ENCODE results near the gene NUBPL.

NUBPL gene

DNA sequence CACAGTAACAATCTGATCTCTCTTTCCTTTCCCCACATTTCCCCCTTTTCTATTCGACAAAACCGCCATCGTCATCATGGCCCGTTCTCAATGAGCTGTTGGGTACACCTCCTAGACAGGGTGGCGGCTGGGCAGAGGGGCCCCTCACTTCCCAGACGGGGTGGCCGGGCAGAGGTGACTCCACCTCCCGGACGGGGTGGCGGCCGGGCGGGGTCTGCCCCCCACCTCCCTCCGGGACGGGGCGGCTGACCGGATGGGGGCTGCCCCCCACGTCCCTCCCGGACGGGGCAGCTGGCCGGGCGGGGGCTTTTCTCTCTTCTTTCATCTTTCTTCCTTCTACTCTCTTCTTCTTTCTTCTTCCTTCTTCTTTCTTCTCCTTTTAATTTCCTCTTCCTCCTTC lies 1.3 kb upstream of the NUBPL start:
- DNase-seq (ENCODE audit: low read depth) = no peak
- TF ChIP-seq, protein P1, sequence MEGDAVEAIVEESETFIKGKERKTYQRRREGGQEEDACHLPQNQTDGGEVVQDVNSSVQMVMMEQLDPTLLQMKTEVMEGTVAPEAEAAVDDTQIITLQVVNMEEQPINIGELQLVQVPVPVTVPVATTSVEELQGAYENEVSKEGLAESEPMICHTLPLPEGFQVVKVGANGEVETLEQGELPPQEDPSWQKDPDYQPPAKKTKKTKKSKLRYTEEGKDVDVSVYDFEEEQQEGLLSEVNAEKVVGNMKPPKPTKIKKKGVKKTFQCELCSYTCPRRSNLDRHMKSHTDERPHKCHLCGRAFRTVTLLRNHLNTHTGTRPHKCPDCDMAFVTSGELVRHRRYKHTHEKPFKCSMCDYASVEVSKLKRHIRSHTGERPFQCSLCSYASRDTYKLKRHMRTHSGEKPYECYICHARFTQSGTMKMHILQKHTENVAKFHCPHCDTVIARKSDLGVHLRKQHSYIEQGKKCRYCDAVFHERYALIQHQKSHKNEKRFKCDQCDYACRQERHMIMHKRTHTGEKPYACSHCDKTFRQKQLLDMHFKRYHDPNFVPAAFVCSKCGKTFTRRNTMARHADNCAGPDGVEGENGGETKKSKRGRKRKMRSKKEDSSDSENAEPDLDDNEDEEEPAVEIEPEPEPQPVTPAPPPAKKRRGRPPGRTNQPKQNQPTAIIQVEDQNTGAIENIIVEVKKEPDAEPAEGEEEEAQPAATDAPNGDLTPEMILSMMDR (IDR thresholded peaks at IDR 0.05; ENCODE audit: low read depth, low read length, missing control alignments) = no peak
- no peak overlapping the region for H3K4me3 ChIP-seq (ENCODE audit: low read depth, low read length)

GRCh38 chr14:31560759-31561154 lies 447 bp upstream of the NUBPL start:
- peak overlapping the region; percentile 64 for H3K4me3 ChIP-seq (ENCODE audit: low read depth, low read length)
- TF ChIP-seq, protein P1 (IDR thresholded peaks at IDR 0.05; ENCODE audit: low read depth, low read length, missing control alignments) = no peak
- no peak for DNase-seq (ENCODE audit: low read depth)

DNA sequence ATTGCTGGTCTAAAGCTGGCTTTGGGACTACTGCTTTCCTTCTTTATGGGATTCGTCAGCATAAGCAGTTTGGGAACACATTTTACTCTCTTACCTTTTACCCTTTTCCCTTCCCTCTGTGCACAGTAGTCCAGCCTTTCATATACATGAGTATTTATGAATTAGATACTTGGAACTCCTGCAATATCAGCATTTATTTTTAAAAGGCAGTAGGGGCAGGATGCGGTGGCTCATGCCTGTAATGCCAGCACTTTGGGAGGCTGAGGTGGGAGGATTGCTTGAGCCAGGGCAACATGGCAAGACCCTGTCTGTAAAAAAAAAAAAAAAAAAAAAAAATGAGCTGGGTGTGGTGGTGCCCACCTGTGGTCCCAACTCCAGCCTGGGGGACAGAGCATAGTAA lies 3.0 kb downstream of the NUBPL start:
- no peak overlapping the region for H3K4me3 ChIP-seq (ENCODE audit: low read depth, low read length)
- TF ChIP-seq, protein P1 (IDR thresholded peaks at IDR 0.05; ENCODE audit: low read depth, low read length, missing control alignments) = no peak
- DNase-seq (ENCODE audit: low read depth) = no peak

DNA sequence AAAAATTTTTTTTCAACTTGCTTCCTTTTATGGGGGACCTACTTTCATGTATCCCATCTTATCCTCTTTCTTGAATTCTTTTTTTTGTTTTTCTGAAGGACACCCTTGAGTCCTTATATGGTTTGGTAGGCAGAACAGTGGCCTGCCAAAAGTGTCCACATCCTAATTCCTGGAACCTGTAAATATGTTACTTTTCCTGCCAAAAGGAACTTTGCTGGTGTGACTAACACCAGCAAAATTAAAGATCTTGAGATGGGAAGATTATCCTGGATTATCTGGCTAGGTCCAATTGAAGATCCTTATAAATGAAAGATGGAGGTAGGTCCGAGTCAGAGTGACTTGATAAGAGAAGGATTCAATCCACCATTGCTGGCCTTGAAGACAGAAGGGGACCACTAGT lies 5.3 kb downstream of the NUBPL start:
- TF ChIP-seq, protein P1 (IDR thresholded peaks at IDR 0.05; ENCODE audit: low read depth, low read length, missing control alignments) = no peak
- no peak for DNase-seq (ENCODE audit: low read depth)
- H3K4me3 ChIP-seq (ENCODE audit: low read depth, low read length) = no peak overlapping the region

- DNase-seq (ENCODE audit: low read depth) = no peak
- H3K4me3 ChIP-seq (ENCODE audit: low read depth, low read length) = no peak overlapping the region
- TF ChIP-seq, protein P1 (IDR thresholded peaks at IDR 0.05; ENCODE audit: low read depth, low read length, missing control alignments) = no peak
Measured at GRCh38 chr14:31567655-31568054, 6.5 kb downstream of the NUBPL start.

- no peak for DNase-seq (ENCODE audit: low read depth)
- TF ChIP-seq, protein P1 (IDR thresholded peaks at IDR 0.05; ENCODE audit: low read depth, low read length, missing control alignments) = no peak
- no peak overlapping the region for H3K4me3 ChIP-seq (ENCODE audit: low read depth, low read length)
Measured at GRCh38 chr14:31568161-31568560, 7.0 kb downstream of the NUBPL start.

DNA sequence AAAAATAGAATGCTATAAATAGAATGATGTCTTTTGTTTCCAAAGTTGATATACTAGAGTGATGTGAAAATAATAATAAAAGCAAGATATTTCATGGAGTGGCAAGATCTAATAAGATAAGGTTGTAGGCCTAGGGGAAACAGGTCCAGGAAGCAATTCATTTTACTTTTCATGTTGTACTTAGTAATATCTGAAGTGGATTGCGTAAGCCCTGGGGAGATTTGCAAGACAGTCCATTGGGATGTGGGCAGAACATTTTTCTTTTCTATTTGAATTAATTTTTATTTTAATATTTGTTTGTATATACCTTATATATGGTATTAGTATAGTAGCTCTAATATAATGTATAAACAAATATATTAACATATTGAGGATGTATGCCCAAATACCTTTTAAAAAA lies 7.5 kb downstream of the NUBPL start:
- no peak overlapping the region for H3K4me3 ChIP-seq (ENCODE audit: low read depth, low read length)
- TF ChIP-seq, protein P1 (IDR thresholded peaks at IDR 0.05; ENCODE audit: low read depth, low read length, missing control alignments) = no peak
- DNase-seq (ENCODE audit: low read depth) = no peak
